Stimulated activated CD4-positive, alpha-beta T cell treated with anti-CD3 and anti-CD28 coated beads, Interleukin-12 subunit alpha, Interleukin-12 subunit beta, amount 100 ng/mL, for 4 hours (primary cell): ENCODE results near the gene COPG1.
"Not testable (repeated sequence)": the region's sequence is repeated elsewhere in the genome, so short reads cannot be mapped to it uniquely, and the experiment has no call there.

Experiments used
- DNase-seq: peaks from one replicate; pipeline ENCODE4 v3.0.0-alpha.2; 2020

COPG1 gene

GRCh38 chr3:129240436-129240835 lies 9.0 kb upstream of the COPG1 start:
- DNase-seq = no peak

GRCh38 chr3:129245141-129245540 lies 4.3 kb upstream of the COPG1 start:
- no peak for DNase-seq

GRCh38 chr3:129245641-129246306 lies 3.6 kb upstream of the COPG1 start:
- DNase-seq = peak; percentile 45

GRCh38 chr3:129246636-129247035 lies 2.8 kb upstream of the COPG1 start:
- DNase-seq = no peak

- DNase-seq = no peak
Measured at GRCh38 chr3:129248286-129248979, 973 bp upstream of the COPG1 start.

- DNase-seq = no peak
Measured at GRCh38 chr3:129252748-129253147, 3.3 kb downstream of the COPG1 start.

- no peak for DNase-seq
Measured at GRCh38 chr3:129254536-129255230, 5.3 kb downstream of the COPG1 start.

- DNase-seq = no peak
Measured at GRCh38 chr3:129256270-129256669, 6.9 kb downstream of the COPG1 start.

- DNase-seq = no peak
Measured at GRCh38 chr3:129257609-129258008, 8.2 kb downstream of the COPG1 start.

GRCh38 chr3:129259612-129260477 lies 10.4 kb downstream of the COPG1 start:
- no peak for DNase-seq

GRCh38 chr3:129260606-129261005 lies 11.2 kb downstream of the COPG1 start:
- no peak for DNase-seq

GRCh38 chr3:129261894-129262293 lies 12.5 kb downstream of the COPG1 start:
- no peak for DNase-seq

GRCh38 chr3:129263161-129263910 lies 13.9 kb downstream of the COPG1 start:
- no peak for DNase-seq

GRCh38 chr3:129264994-129265393 lies 15.6 kb downstream of the COPG1 start:
- not testable (repeated sequence) for DNase-seq

- DNase-seq = no peak
Measured at GRCh38 chr3:129266651-129267050, 17.2 kb downstream of the COPG1 start.

GRCh38 chr3:129268396-129268795 lies 19.0 kb downstream of the COPG1 start:
- no peak for DNase-seq

- no peak for DNase-seq
Measured at GRCh38 chr3:129271674-129272073, 22.3 kb downstream of the COPG1 start.

GRCh38 chr3:129276385-129276784 lies 27.0 kb downstream of the COPG1 start:
- no peak for DNase-seq

- DNase-seq = no peak
Measured at GRCh38 chr3:129277829-129278271, 28.4 kb downstream of the COPG1 start.

- peak; percentile 92 for DNase-seq
Measured at GRCh38 chr3:129278439-129278965, 29.1 kb downstream of the COPG1 start, which contains the start of gene HMCES. Gene HMCES (plus strand): TSS chr3:129278870. CDS start chr3:129279733, 863 bp downstream.
